DND-41 (cell line): ENCODE results near the gene CYSRT1.

Experiments used
- EZH2 ChIP-seq: IDR thresholded peaks from 3 replicates; pipeline ENCODE4 v1.6.1; 2012; ENCODE audit warnings: borderline replicate concordance, low read depth, mild to moderate bottlenecking, moderate library complexity, low read length, inconsistent platforms; ENCODE audit not compliant: severe bottlenecking
- TF ChIP-seq, protein P1 (sequence below): IDR thresholded peaks from 2 replicates; pipeline ENCODE4 v1.5.1; 2012; ENCODE audit warnings: borderline replicate concordance, low read length, moderate library complexity, mild to moderate bottlenecking; ENCODE audit not compliant: poor library complexity, severe bottlenecking; ENCODE audit errors: extremely low read depth

DNA sequence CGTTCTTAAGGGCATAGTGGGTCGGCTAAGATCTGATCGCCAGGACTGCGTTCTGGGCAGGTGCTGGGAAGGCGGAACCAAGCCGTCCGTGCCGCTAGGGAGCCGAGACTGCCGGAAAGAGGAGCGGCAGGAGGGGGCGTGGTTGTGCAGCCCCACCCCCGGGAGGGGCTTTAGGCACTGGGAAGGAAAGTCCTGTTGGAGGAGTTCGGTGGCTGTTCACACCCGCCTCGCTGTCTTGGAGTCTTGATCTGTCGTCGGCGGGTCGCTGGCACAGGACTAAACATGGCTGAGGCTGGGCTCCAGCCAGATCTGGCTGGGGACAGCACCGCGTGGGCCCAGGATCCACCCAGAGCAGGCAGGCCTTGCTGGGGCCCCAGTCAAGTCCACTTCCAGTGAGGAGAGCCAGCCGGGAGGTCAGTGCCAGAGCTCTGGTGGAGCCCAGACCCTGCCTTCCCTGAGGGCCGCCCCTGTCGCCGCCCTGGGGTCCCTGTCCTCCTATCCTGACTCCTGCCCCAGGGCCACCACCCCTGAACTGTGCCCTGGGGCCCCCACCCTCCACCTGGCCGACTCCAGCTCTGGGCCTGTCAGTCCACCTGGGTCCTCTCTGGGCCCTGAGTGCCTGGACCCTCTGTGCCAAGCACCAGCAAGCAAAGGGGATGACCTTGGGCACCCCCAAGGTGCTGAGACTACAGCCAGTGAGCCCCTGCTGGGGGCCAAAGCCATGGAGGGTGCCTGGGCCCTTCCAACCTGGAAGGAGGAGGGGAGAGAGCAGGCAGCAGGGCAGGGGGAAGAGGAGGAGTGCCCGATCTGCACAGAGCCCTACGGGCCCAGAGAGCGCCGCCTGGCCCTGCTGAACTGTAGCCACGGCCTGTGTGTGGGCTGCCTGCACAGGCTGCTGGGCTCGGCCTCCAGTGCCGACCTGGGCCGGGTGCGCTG is 7.4 kb upstream of the CYSRT1 start:
- TF ChIP-seq, protein P1, sequence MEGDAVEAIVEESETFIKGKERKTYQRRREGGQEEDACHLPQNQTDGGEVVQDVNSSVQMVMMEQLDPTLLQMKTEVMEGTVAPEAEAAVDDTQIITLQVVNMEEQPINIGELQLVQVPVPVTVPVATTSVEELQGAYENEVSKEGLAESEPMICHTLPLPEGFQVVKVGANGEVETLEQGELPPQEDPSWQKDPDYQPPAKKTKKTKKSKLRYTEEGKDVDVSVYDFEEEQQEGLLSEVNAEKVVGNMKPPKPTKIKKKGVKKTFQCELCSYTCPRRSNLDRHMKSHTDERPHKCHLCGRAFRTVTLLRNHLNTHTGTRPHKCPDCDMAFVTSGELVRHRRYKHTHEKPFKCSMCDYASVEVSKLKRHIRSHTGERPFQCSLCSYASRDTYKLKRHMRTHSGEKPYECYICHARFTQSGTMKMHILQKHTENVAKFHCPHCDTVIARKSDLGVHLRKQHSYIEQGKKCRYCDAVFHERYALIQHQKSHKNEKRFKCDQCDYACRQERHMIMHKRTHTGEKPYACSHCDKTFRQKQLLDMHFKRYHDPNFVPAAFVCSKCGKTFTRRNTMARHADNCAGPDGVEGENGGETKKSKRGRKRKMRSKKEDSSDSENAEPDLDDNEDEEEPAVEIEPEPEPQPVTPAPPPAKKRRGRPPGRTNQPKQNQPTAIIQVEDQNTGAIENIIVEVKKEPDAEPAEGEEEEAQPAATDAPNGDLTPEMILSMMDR = no peak
- no peak for TF ChIP-seq EZH2
